NCI-H187 (cell line): Measurements from ENCODE around the gene KPNA1.
"Not testable (repeated sequence)": the region's sequence is repeated elsewhere in the genome, so short reads cannot be mapped to it uniquely, and the experiment has no call there.

ENCODE experiments used
- DNase-seq, 2 experiments: peaks; one replicate each; lab custom pipeline; 2025; lab: John Stamatoyannopoulos, UW

The KPNA1 gene

DNA sequence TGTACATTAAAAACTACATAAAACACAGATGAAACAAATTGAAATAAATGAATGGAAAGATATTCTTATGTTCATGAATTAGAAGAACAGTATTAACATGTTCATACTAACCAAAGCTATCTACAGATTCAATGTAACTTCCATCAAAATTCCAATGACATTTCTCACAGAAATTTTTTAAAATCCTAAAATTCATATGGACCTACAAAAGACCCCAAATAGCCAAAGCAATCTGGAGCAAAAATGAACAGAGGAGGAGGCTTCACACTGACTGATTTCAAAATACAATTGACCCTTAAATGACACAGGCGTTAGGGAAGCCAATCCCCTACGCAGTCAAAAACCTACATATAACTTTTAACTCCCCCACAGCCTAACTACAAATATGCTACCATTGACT, 39.4 kb downstream of the KPNA1 start:
- no peak for DNase-seq

DNA sequence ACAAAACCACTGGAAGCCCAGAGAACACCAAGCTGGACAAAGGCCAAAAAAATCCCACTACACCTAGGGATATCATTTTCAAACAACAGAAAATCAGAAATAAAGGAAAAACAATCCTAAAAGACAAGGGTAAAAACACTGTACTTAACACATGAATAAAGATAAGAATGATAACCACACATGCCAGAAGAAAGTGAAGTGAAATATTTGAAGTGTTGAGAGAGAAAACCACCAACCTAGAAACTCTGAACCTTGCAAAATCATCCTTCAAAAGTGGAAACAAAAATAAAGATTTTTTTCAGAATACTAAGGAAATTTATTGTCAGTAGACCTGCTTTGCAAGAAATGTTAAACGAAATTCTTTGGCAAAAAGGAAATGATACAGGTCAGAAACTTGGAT, 45.1 kb downstream of the KPNA1 start:
- DNase-seq = no peak

GRCh38 chr3:122468896-122469533, 45.7 kb downstream of the KPNA1 start:
- no peak for DNase-seq

DNA sequence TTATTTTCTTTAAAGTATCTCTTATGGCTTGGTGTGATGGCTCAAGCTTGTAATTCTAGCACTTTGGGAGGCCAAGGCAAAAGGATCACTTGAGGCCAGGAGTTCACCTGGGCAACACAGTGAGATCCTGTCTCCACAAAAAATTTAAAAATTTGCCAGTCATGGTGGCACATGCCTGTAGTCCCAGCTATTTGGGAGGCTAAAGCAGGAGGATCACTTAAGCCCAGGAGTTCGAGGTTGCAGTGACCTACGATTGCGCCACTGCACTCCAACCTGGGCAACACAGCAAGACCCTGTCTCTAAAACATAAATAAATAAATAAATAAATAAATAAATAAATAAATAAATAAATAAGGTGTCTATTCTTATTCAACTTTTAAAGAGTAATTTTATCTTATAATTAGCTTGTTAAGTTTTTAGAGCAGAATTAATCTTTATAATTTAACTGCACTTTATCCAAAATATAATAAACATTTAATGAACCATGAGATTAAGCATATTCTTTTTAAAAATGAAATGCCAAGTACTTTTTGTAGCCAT, 48.0 kb downstream of the KPNA1 start:
- DNase-seq = no peak

DNA sequence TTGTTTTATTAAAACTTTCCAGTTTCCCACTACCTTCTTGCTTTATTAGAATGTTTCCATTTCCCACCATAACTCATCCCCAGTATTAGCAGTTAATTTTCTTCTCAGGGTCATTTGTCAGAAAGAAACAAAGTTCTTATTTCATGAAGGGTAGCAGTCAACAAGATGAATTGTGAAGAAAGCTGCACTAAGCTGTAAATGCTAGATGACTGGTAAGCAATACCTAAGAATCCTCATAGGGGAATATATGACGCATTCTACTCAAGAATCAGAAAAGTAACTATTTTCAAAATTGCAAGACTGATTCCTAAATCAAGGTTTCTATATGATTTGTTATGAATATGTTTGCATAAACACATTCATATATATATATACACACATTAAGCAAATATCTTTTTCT, 50.1 kb downstream of the KPNA1 start:
- DNase-seq = no peak

- DNase-seq = no peak
These were observed 52.3 kb downstream of the KPNA1 start for GRCh38 chr3:122462406-122462805.

- no peak for DNase-seq
These were observed 52.9 kb downstream of the KPNA1 start for GRCh38 chr3:122461806-122462205.

GRCh38 chr3:122458992-122459391, 55.7 kb downstream of the KPNA1 start:
- DNase-seq = no peak

- DNase-seq = no peak
These were observed 57.0 kb downstream of the KPNA1 start for GRCh38 chr3:122457706-122458105.

- no peak for DNase-seq
These were observed 58.7 kb downstream of the KPNA1 start for GRCh38 chr3:122456074-122456473.

GRCh38 chr3:122451371-122451770, 63.4 kb downstream of the KPNA1 start:
- DNase-seq = no peak

GRCh38 chr3:122448218-122448617, 66.5 kb downstream of the KPNA1 start:
- not testable (repeated sequence) for DNase-seq

DNA sequence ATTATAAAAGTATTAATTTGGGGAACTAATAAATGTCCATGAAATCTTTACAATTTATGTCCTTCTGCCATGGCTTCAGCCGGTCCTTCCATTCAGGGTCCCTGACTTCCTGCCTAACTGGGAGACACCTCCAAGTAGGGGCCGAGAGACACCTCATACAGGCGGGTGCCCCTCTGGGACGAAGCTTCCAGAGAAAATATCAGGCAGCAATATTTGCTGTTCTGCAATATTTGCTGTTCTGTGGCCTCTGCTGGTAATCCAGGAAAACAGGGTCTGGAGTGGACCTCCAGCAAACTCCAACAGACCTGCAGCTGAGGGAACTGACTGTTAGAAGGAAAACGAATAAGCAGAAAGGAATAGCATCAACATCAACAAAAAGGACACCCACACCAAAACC, 70.2 kb downstream of the KPNA1 start:
- DNase-seq = not testable (repeated sequence)

GRCh38 chr3:122443762-122444490, 70.8 kb downstream of the KPNA1 start:
- DNase-seq = not testable (repeated sequence)

DNA sequence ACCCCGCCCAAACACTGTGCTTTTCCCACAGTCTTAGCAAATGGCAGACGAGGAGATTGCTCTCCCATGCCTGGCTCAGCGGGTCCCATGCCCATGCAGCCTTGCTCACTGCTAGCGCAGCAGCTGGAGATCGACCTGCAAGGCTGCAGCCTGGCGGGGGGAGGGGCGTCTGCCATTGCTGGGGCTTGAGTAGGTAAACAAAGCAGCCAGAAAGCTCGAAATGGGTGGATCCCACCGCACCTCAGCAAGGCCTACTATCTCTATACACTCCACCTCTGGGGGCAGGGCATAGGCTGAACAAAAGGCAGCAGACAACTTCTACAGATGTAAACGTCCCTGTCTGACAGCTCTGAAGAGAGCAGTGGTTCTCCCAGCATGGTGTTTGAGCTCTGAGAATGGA, 71.6 kb downstream of the KPNA1 start:
- DNase-seq = no peak

GRCh38 chr3:122435950-122436349, 78.8 kb downstream of the KPNA1 start:
- no peak for DNase-seq

DNA sequence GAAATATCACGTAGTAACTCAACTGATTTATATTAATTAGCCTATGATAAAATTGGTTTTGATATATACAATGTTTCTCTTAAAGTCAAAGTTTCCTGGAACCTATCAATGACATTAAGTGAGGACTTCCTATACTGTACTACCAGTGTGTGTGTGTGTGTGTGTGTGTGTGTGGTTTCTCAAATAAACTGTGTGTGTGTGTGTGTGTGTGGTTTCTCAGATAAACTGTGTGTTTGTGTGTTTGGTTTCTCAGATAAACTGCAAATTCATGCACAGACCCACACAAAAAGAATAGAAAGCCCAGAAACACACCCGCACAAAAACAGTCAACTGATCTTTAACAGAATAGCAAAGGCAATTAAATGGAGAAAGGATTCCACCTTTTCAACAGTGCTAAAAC, 84.4 kb downstream of the KPNA1 start:
- no peak for DNase-seq

GRCh38 chr3:122427857-122428471, 86.8 kb downstream of the KPNA1 start:
- DNase-seq = no peak

DNA sequence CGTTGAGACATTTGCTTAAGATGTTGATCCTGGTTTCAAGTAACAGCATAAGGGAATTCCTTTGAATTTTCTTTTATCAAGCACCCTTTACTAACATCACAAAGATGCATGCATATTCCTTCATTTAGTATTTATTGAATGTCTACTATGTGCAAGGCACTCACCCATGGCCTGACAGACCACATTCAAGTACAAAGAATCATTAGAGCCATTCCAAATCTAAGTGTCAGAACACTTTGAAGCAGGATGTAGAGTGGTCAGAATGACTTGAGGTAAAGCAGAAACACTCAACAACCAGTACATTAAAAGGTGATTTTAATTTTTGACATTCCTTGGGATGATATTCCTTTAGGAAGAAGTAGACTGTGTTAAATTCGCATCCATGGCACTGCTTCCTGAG, 92.9 kb downstream of the KPNA1 start:
- DNase-seq = no peak

GRCh38 chr3:122421101-122421500, 93.6 kb downstream of the KPNA1 start:
- no peak for DNase-seq

GRCh38 chr3:122416966-122417365, 97.8 kb downstream of the KPNA1 start:
- no peak for DNase-seq

DNA sequence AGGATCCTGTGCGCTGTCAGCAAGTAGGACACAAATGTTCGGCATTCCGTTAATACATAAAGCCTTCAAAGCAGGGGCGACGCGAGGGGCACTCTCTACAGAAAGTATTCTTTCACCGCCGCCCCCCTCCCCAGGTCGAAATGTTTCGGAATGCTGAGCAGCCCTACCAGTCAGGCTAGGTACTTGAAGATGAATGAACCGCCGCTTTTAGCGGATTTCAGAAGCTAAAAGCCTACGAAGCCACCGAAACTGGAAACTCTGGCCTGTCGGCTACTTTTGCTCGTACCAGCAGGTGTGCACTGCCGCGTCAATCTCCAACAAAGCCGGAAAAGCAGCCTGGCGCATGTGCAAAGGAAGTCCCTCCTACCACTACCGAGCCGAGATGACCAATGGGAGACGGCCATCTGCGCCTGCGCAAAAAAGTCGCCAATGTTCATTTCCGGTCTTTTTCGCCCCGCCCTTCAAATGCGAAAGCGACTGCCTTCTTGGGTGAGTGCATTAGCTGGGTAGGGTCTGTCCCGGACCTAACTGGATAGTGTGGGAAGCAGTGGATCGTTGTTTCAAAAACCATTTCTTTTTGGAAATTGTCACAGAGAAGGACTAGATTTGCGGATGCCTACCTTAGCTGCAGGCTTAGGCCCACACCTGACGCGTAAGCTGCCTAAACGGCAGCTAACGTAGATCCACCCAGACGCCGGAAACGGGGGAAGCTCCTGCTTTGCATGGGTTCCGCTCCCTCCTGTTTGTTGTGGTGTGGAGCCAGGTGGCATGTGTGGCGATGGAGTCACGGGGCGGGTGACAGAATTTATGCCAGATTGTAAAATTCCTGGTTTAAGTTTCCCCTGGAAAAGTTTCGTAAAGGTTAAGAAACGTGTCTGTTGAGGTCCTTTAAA, 98.7 kb downstream of the KPNA1 start, which contains the start of gene WDR5B:
WDR5B (minus strand) TSS at position 301 of the 893 bp plus-strand sequence. CDS start 534 bp downstream, outside the sequence.
- DNase-seq = no peak
